ENCODE measurements around the gene EZH2.

DNA sequence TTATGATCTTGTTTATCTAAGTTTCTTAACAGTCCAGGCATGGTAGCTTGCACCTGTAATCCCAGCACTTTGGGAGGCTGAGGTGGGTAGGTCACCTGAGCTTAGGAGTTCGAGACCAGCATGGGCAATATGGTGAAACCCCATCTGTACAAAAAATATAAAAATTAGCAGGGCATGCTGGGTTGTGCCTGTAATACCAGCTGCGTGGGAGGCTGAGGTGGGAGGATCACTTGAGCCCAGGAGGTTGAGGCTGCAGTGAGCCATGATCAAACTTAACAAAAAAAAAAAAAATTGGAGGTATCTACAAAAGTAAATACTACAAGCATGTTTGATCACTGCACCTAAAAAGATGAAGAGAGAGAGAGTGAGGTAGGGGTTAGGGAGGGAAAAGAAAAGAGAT, 9.0 kb upstream of the EZH2 start:
- no peak for TF ChIP-seq CTCF (conservative IDR thresholded peaks at IDR 0.05; ENCODE audit: low read depth, low read length)
- no peak for TF ChIP-seq POLR2A (IDR thresholded peaks at IDR 0.05; ENCODE audit: low read depth, low read length)
- no peak for TF ChIP-seq RFX5 (IDR thresholded peaks at IDR 0.05; ENCODE audit: low read depth, low read length)
- no peak for TF ChIP-seq CHD1 (IDR thresholded peaks at IDR 0.05; ENCODE audit: low read depth, low read length)
- TF ChIP-seq USF2 (IDR thresholded peaks at IDR 0.05; ENCODE audit: low read depth, low read length) = no peak
- no peak for TF ChIP-seq SMC3 (IDR thresholded peaks at IDR 0.05; ENCODE audit: low read depth, low read length)
- no peak for TF ChIP-seq MAFK (IDR thresholded peaks at IDR 0.05; ENCODE audit: low read depth, low read length)
- no peak for TF ChIP-seq RCOR1 (IDR thresholded peaks at IDR 0.05; ENCODE audit: insufficient replicate concordance, low read length)
- no peak for TF ChIP-seq BHLHE40 (IDR thresholded peaks at IDR 0.05; ENCODE audit: low read depth, low read length)
- TF ChIP-seq RAD21 (IDR thresholded peaks at IDR 0.05; ENCODE audit: low read length) = no peak
